Prostate gland (tissue), 2 donors: ENCODE data around the gene PDZD11. TPM values are rescaled to one million over a fixed set of nuclear protein-coding genes. Genes with fewer than 3 reads are reported as not detected.

Experiments
- DNase-seq: peaks from one replicate; pipeline ENCODE4 v3.0.0-alpha.2; 2019; ENCODE audit warnings: low spot score
- H3K27ac ChIP-seq, 2 donors: fragments of 200-600 bp; sonication (generic); 2 replicates each; pipeline ENCODE4 v1.5.1; 2017 to 2019
- H3K27me3 ChIP-seq: fragments of 200-600 bp; sonication (generic); replicated peaks from 2 replicates; pipeline ENCODE4 v1.5.1; 2019; ENCODE audit not compliant: insufficient read depth
- H3K36me3 ChIP-seq, 2 donors: fragments of 200-600 bp; sonication (generic); 1 replicate in 1 of 2; 2 replicates in 1 of 2; pipeline versions ENCODE4 v1.5.1 to v1.8.1; 2017 to 2019
- H3K4me1 ChIP-seq: fragments of 200-600 bp; sonication (generic); replicated peaks from 2 replicates; pipeline ENCODE4 v1.5.1; 2019
- H3K4me3 ChIP-seq, 2 donors: fragments of 200-600 bp; sonication (generic); 2 replicates each; pipeline ENCODE4 v1.5.1; 2017 to 2019
- H3K9me3 ChIP-seq: fragments of 200-600 bp; sonication (generic); 2 replicates; pipeline ENCODE4 v1.5.1; 2017
- POLR2A ChIP-seq: fragments of 450-650 bp; IDR thresholded peaks from one replicate; pipeline ENCODE4 v1.6.1; 2016; ENCODE audit warnings: antibody characterized with exemption, mild to moderate bottlenecking
- POLR2AphosphoS5 ChIP-seq: sonication (generic); formaldehyde crosslinking; IDR thresholded peaks from one replicate; pipeline ENCODE4 v1.6.1; 2017; ENCODE audit warnings: antibody characterized with exemption
- WGBS: methylation state at CpG from one replicate; pipeline ENCODE4 v1.1.5; 2018; 5-methylcytosine and 5-hydroxymethylcytosine counted together
- intact Hi-C: fragments of 100-400 bp; cut with DNase I; formaldehyde crosslinking; loops from one replicate; pipeline ENCODE4 v1.14.2; 2022
- total RNA-seq, 2 donors: library from RNA; depleted of rRNA; stranded (reverse); fragments of >200 nt; gene quantifications; one replicate each; pipeline ENCODE4 v1.1.0, GENCODE V29; 2016
- TF ChIP-seq, protein P1 (sequence below), 4 experiments: fragments of 200-600 bp in 2 of 4; fragments of 450-650 bp in 2 of 4; sonication (generic) in 2 of 4; IDR thresholded peaks; 1 replicate in 3 of 4; 2 replicates in 1 of 4; pipeline ENCODE4 v1.5.1; 2016 to 2019; ENCODE audit warnings: antibody characterized with exemption in 4 of 4, mild to moderate bottlenecking in 2 of 4, moderate library complexity in 2 of 4

Gene PDZD11
- total RNA-seq, 2 donors from 2014 or later: 24.2 to 34.2 TPM

DNA sequence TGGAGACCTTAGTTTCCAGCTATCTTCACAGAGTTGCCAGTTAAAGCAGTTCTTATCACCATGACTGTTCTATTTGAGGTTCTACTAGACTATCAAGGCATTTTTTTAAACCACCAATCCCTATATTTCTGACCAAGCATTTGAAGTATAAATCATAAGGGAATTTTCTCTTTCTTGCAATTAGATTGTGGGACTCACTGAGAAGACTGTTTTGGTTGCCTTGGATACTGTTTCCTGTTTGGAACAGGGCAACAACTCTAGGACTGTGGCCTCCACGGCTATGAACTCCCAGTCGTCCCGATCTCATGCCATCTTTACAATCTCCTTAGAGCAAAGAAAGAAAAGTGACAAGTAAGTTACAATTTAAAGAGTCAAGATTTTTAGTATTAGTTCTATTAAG, 12.0 kb upstream of the PDZD11 start:
- no peaks in the 10 kb centered on the region for H3K9me3 ChIP-seq
- WGBS: 66% methylated on average over 3 of the region's 3 CpGs
- no peaks in the 10 kb centered on the region for H3K27me3 ChIP-seq
- no peak overlapping the region for H3K4me3 ChIP-seq
- TF ChIP-seq POLR2AphosphoS5 (no peak), POLR2A (no peak)
- DNase-seq: no peak
- no peak overlapping the region for H3K27ac ChIP-seq
- intact Hi-C loops: no loop called here
- no peaks in the 10 kb centered on the region for H3K36me3 ChIP-seq
- H3K4me1 ChIP-seq: no peaks in the 10 kb centered on the region

GRCh38 chrX:70293621-70294020, 3.9 kb upstream of the PDZD11 start:
- Histone ChIP-seq H3K4me1 (no peaks in the 10 kb centered on the region), H3K4me3 (no peak overlapping the region), H3K9me3 (no peaks in the 10 kb centered on the region), H3K27ac (no peak overlapping the region), H3K36me3 (no peaks in the 10 kb centered on the region), H3K27me3 (no peaks in the 10 kb centered on the region)
- 97% methylated on average over 5 of the region's 5 CpGs for whole genome bisulfite sequencing
- TF ChIP-seq, protein P1, sequence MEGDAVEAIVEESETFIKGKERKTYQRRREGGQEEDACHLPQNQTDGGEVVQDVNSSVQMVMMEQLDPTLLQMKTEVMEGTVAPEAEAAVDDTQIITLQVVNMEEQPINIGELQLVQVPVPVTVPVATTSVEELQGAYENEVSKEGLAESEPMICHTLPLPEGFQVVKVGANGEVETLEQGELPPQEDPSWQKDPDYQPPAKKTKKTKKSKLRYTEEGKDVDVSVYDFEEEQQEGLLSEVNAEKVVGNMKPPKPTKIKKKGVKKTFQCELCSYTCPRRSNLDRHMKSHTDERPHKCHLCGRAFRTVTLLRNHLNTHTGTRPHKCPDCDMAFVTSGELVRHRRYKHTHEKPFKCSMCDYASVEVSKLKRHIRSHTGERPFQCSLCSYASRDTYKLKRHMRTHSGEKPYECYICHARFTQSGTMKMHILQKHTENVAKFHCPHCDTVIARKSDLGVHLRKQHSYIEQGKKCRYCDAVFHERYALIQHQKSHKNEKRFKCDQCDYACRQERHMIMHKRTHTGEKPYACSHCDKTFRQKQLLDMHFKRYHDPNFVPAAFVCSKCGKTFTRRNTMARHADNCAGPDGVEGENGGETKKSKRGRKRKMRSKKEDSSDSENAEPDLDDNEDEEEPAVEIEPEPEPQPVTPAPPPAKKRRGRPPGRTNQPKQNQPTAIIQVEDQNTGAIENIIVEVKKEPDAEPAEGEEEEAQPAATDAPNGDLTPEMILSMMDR (IDR thresholded peaks at IDR 0.05): no peak
- TF ChIP-seq POLR2A (no peak), POLR2AphosphoS5 (no peak)
- no peak for DNase-seq
- intact Hi-C loops: no loop called here

DNA sequence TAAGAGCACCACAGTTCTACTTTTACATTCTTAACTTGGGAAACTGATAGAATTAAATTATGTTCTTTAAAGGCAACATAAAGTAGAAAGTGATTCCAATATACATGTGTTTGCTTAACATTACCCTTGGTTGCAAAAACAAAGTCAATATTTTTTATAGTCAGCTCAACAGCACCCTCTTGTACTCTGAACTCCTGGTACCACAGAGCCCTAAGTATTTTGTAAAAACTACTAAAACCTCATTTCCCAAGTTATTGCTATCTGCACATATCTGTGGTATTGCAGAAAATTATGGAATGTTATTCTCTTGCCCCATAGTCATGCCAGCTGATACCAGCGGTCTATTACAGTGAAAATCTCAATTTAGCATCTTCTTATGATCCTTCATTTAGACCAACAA, 3.1 kb upstream of the PDZD11 start:
- Histone ChIP-seq H3K27me3 (no peaks in the 10 kb centered on the region), H3K36me3 (no peaks in the 10 kb centered on the region), H3K4me1 (no peaks in the 10 kb centered on the region), H3K9me3 (no peaks in the 10 kb centered on the region), H3K27ac (no peak overlapping the region), H3K4me3 (no peak overlapping the region)
- intact Hi-C loops: no loop called here
- 0% methylated on average over 1 of the region's 1 CpG for WGBS
- no peak for DNase-seq
- TF ChIP-seq POLR2AphosphoS5: no peak
- no peak for TF ChIP-seq POLR2A
- TF ChIP-seq, protein P1 (IDR thresholded peaks at IDR 0.05): no peak

DNA sequence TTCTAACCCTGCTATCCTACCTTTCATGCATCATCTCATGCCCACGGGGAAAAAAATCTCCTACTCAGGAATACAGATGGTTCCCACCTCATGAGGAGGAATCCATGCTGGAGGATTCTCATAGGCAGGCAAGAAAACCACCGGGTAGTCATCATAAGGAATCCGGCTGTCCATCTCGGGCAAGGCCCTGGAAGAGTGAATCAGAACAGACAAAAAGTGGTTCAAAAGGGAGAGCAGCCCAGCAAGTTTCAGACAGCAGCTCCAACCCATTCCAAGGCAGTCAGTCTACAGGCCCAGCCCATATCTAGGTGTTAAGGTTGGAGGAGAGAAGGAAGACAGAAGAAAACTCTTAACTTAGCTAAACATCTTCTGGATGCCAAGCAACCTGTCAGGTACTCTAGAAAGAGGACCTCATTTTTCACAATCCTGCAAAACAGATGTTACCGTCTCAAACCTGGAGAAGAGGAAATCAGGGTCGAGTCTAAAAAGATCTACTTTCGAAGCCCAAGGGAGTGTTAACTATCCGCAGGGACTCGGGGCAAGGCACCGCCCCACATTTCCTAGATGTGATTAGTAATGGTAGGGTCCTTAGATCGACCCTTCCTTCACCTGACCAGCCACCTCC, 447 bp downstream of the PDZD11 start:
- Histone ChIP-seq H3K4me3 (peak overlapping the region; percentile 29 to 40), H3K36me3 (no peaks in the 10 kb centered on the region), H3K4me1 (no peaks in the 10 kb centered on the region), H3K27ac (peak overlapping the region; percentile 51 to 58), H3K9me3 (no peaks in the 10 kb centered on the region), H3K27me3 (no peaks in the 10 kb centered on the region)
- no peak for DNase-seq
- intact Hi-C loops: no loop called here
- TF ChIP-seq, protein P1 (IDR thresholded peaks at IDR 0.05): no peak
- no peak for TF ChIP-seq POLR2A
- no peak for TF ChIP-seq POLR2AphosphoS5
- 26% methylated on average over 11 of the region's 11 CpGs for WGBS

DNA sequence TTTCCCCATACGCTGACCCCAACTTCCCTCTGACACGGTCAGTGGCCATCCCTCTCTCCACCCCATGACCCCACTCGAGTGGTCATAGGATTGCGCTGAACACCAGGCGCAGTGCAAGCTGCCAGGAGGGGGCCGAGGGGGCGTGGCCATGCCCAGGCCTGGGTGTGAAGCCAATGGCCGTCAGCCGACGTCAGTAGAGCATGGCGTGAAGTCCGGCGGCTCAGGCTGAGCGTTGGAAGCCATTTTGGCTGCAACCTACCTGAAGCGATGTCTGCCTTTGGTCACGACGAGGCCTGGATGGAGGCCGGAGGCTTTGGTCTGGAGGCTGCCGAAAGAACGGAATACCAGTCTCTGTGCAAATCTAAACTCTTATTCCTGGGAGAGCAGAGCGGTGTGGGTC, 7.8 kb downstream of the PDZD11 start, which contains the start of gene RAB41:
RAB41 (plus strand) TSS at position 222 of the 400 bp plus-strand sequence; CDS start at position 268, 46 bp downstream.
- intact Hi-C loops: no loop called here

GRCh38 chrX:70280573-70280972, 9.2 kb downstream of the PDZD11 start:
- Histone ChIP-seq H3K4me1 (no peaks in the 10 kb centered on the region), H3K27me3 (no peaks in the 10 kb centered on the region), H3K36me3 (no peaks in the 10 kb centered on the region), H3K9me3 (no peaks in the 10 kb centered on the region), H3K4me3 (no peak overlapping the region), H3K27ac (no peak overlapping the region)
- TF ChIP-seq, protein P1 (IDR thresholded peaks at IDR 0.05): no peak
- TF ChIP-seq POLR2A: no peak
- no peak for TF ChIP-seq POLR2AphosphoS5
- intact Hi-C loops: no loop called here
- DNase-seq: no peak
- 74% methylated on average over 3 of the region's 3 CpGs for WGBS

More for the DNA sequence above, 7.8 kb downstream of the PDZD11 start, which contains the start of gene RAB41:
- Histone ChIP-seq H3K4me1 (no peaks in the 10 kb centered on the region), H3K4me3 (no peak within 1 kb of the TSS), H3K27ac (no peak within 1 kb of the TSS), H3K27me3 (no peaks in the 10 kb centered on the region), H3K36me3 (no peaks in the 10 kb centered on the region), H3K9me3 (no peaks in the 10 kb centered on the region)
- DNase-seq: no peak
- TF ChIP-seq POLR2A: no peak
- WGBS: 94% methylated on average over 13 of the region's 21 CpGs
